HFF-Myc (cell line): Measurements from ENCODE around the gene PLXNA4.

Experiments
- DNase-seq: peaks from one replicate; pipeline ENCODE4 v3.0.0-alpha.2; 2011; ENCODE audit warnings: low read depth; ENCODE audit errors: extremely low read depth
- H3K4me3 ChIP-seq: replicated peaks from 2 replicates; pipeline ENCODE4 v1.5.1; 2011; ENCODE audit warnings: low read depth, mild to moderate bottlenecking, control low read depth, low read length
- TF ChIP-seq, protein P1 (sequence below): IDR thresholded peaks from 2 replicates; pipeline ENCODE4 v1.5.1; 2012; ENCODE audit warnings: mild to moderate bottlenecking, low read depth, low read length, control low read depth; ENCODE audit errors: missing control alignments

The PLXNA4 gene

DNA sequence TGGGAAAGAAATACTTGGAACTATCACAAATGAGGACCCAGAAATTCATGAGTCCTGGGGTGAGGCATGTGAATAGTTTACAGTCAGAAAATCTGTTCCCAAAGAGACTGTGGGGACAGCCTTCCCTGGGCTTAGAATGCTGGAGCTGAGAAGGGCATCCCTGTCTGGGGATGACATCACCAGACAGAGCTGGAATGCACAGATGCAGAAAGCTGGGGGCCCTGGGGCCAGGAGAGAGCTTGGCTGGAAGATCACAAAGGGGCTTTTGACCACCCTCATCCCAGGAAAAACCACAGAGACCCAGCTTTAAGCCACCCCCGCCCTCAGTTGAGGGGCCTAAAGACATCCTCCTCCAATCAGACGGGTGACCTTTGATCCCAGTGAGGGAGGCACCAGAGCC, 264.5 kb downstream of the PLXNA4 start:
- H3K4me3 ChIP-seq = no peak overlapping the region
- TF ChIP-seq, protein P1, sequence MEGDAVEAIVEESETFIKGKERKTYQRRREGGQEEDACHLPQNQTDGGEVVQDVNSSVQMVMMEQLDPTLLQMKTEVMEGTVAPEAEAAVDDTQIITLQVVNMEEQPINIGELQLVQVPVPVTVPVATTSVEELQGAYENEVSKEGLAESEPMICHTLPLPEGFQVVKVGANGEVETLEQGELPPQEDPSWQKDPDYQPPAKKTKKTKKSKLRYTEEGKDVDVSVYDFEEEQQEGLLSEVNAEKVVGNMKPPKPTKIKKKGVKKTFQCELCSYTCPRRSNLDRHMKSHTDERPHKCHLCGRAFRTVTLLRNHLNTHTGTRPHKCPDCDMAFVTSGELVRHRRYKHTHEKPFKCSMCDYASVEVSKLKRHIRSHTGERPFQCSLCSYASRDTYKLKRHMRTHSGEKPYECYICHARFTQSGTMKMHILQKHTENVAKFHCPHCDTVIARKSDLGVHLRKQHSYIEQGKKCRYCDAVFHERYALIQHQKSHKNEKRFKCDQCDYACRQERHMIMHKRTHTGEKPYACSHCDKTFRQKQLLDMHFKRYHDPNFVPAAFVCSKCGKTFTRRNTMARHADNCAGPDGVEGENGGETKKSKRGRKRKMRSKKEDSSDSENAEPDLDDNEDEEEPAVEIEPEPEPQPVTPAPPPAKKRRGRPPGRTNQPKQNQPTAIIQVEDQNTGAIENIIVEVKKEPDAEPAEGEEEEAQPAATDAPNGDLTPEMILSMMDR = no peak
- DNase-seq = no peak

DNA sequence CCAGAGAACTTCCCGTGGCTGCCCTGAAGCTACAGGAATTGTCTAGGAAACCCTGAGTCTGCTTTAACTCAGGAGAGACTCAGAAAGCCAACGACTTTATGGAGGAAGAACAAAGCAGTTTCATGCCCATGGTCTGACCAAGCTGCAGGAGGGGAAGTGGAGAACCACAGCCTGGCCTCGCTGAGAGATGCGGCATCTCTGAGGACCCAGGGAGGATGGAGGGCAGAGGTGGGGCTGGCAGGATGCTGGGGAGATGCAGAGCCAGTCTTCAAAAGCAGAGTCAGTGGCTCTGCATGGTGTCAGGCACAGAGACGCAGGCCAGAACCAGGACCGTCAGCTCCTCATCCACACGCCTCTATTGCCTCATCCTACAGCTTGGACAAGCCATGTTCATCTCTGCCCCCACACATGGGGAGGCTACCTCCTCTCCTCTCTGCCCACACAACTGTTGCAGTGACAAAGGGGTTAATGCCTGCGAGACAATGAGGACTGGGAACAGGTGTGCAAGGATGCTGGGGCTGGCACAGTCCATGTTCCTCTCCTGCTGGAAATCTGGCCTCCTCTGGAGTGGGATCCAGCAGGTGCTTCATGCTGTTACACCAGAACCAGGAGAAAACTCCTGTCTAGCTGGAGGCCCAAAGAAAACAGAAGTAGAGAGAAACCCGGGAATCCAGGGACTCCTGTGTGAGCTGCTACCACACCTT, 267.0 kb downstream of the PLXNA4 start:
- H3K4me3 ChIP-seq = no peak overlapping the region
- TF ChIP-seq, protein P1 = no peak
- DNase-seq = no peak

DNA sequence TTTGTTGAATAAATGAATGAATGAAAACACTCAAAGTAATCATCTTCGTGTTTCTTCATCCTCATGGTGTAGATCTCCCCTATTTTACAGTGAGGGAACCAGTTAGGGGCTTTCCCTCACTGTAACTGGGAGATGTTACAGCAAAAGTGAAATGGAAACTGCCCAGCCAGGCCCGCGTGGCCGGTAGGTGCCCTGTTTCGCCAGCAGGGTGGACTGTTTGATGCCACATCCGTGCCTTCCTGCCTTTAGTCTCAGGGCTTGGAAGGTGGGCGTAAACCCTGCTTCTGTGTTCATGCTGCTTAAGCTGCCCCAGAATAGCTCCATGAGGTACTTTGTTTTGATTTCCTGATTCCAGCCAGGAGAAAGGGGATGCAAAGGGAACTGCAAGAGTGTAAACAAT, 268.8 kb downstream of the PLXNA4 start:
- TF ChIP-seq, protein P1 = no peak
- DNase-seq = no peak
- no peak overlapping the region for H3K4me3 ChIP-seq

DNA sequence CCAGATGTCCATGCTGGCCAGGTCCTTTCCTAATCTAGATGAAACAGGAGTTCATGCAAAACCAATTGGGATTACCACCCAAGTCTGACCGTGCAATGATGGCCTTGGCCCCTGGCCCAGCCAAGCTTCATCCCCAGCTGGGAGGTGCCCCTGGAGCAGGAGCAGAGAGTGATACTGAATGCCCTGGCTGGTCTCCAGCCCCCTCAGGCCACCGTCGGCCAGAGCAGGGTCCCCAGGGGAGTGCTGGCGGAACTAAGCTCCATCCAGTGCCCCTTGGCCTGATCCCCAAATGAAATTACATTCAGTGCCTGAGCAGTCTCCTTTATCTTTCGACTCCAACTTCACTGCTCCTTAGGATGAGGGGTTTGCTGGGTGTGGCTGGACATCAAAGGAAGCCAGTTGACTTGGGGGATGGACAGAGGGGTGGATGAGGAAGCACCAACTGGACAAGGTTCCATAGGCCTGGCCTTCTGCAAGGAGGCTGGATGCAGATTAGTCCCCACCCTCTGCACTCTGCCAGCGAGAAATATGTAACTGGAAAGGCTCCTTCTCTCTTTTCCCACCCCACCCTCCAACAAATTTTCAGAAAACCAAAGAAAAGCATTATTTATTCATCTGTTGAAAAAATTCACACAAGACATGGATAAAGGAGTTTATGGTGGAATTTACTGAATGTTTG, 275.5 kb downstream of the PLXNA4 start:
- DNase-seq = no peak
- TF ChIP-seq, protein P1 = no peak
- H3K4me3 ChIP-seq = no peak overlapping the region

DNA sequence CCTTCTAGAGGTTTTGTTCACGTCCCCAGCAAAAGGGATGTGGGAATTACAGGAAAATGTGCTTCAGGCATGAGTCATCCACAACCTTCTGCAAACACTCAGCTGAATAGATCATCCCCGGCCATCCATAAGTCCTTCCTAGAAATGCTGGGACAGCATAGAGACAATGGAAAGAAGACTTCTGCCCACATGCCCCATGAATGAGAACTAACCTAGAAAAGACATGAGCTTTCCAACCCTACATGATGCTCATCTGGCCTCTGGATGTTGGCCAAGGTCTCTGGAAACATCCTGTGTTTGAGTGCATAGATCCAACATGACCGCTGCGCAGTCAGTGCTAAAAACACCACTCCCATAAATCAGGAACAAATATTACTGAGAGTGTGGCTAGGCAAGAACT, 277.5 kb downstream of the PLXNA4 start:
- TF ChIP-seq, protein P1 = no peak
- H3K4me3 ChIP-seq = no peak overlapping the region
- no peak for DNase-seq

DNA sequence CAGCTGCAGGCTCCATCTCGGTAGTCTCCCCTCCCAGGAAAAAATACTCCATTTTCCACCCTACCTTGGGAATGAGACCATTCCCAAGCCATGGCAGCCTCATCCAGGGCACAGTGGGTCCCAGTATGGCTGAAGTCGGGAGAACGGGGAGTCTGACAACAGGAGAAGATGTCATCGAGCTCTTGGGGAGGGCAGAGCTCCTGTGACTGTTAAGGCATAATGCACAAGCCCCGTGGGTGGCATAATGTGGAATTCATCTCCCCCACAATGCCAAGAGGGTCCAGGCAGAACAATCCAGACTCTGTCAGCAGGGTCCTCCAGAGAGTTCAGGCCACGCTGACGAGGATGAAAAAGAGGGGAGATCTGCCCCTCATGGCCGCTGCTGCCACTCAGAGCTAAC, 279.4 kb downstream of the PLXNA4 start:
- no peak overlapping the region for H3K4me3 ChIP-seq
- DNase-seq = no peak
- TF ChIP-seq, protein P1 = no peak

DNA sequence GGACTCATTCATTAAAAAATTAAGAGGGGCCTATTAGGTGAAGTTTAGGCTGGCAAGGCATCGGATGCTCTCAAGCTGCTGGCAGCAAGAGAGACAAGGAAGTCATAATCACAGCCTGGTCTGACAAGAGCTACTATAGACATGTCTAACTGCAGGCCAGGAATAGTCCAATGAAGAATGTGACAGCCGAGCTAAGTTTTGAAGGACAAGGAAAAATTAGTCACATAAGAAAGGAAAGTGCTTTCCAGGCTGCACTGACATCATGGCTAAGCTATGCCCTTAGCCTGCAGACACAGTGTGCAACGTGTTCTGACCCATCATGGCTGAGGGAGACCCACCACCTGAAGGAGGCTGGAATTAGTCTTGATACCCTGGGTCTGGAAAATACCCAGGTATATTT, 281.1 kb downstream of the PLXNA4 start:
- DNase-seq = no peak

More for the DNA sequence above, 281.1 kb downstream of the PLXNA4 start:
- TF ChIP-seq, protein P1 = no peak
- no peak overlapping the region for H3K4me3 ChIP-seq
